ENCODE data around the gene TJP1. TPM values are rescaled to one million over a fixed set of nuclear protein-coding genes. Genes with fewer than 3 reads are reported as not detected.

TJP1 gene
- total and polyA plus RNA-seq, 2 of the 8 experiments (the other 6 are each of a cell fraction or from before 2014, with no cell fraction given) = 46.3 to 138 TPM

DNA sequence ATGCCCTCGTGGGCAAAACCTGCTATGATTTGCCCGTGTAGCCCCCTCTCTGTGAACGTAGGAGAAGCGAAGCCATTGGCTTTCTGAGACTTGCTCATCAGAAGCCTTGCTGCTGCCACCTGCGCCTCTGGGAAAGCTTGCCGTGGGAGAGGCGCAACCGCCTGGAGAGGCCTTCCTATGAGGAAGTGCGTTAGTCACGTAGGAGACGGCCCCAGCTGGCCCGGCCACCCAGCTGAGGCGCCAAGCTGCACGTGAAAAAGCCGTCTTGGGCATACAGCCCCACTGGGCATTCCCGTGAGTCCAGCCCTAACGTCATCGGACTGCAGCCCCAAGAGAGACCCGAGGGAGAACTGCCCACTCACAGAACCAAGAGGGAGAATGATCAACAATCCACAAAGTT is 49.1 kb upstream of the TJP1 start (continued):
- TF ChIP-seq RFX5 (IDR thresholded peaks at IDR 0.05; ENCODE audit: borderline replicate concordance, low read depth, low read length) (no peak), CHD1 (IDR thresholded peaks at IDR 0.05; ENCODE audit: low read depth, low read length) (no peak), TBP (IDR thresholded peaks at IDR 0.05; ENCODE audit: low read depth, low read length) (no peak), EZH2 (IDR thresholded peaks at IDR 0.05; ENCODE audit: low read depth, low read length, severe bottlenecking) (no peak), SP4 (IDR thresholded peaks at IDR 0.05; ENCODE audit: low read length) (no peak)
- TF ChIP-seq, protein P1, sequence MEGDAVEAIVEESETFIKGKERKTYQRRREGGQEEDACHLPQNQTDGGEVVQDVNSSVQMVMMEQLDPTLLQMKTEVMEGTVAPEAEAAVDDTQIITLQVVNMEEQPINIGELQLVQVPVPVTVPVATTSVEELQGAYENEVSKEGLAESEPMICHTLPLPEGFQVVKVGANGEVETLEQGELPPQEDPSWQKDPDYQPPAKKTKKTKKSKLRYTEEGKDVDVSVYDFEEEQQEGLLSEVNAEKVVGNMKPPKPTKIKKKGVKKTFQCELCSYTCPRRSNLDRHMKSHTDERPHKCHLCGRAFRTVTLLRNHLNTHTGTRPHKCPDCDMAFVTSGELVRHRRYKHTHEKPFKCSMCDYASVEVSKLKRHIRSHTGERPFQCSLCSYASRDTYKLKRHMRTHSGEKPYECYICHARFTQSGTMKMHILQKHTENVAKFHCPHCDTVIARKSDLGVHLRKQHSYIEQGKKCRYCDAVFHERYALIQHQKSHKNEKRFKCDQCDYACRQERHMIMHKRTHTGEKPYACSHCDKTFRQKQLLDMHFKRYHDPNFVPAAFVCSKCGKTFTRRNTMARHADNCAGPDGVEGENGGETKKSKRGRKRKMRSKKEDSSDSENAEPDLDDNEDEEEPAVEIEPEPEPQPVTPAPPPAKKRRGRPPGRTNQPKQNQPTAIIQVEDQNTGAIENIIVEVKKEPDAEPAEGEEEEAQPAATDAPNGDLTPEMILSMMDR (IDR thresholded peaks at IDR 0.05; ENCODE audit: control extremely low read depth in 1 of 3, insufficient read depth in 1 of 3, low read depth in 1 of 3, low read length in 3 of 3) = no peak
- TF ChIP-seq, protein P2, sequence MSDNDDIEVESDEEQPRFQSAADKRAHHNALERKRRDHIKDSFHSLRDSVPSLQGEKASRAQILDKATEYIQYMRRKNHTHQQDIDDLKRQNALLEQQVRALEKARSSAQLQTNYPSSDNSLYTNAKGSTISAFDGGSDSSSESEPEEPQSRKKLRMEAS (IDR thresholded peaks at IDR 0.05) = no peak
